ENCODE results near the gene OTX1. TPM values are rescaled to one million over a fixed set of nuclear protein-coding genes. Genes with fewer than 3 reads are reported as not detected.

The OTX1 gene
- total and polyA plus RNA-seq, 10 donors, result 0.23 to 0.37 TPM; not detected in 8

- TF ChIP-seq POLR2AphosphoS5 (IDR thresholded peaks at IDR 0.05) (peak in 1 of 3 donors; percentile 20), CTCF (IDR thresholded peaks at IDR 0.05 in 8 of 11, conservative IDR thresholded peaks at IDR 0.05 in 3 of 11) (no peak)
- H3K27me3 ChIP-seq (replicated peaks in 1 of 7), result peaks cover 17 to 100% (median 95%) of the 10 kb centered on the region in 7 donors
- peak overlapping the region in 7 of 8 donors; percentile 40 to 75 (median 52) for H3K4me3 ChIP-seq
- intact Hi-C loops (cut with DNase I; ENCODE audit: low total_unique reads), result no loop called here
- DNase-seq, result no peak
- H3K4me1 ChIP-seq, result peaks cover 34 to 78% (median 71%) of the 10 kb centered on the region in 6 donors
- WGBS, 5 donors, result 5 to 8% (median 7%) methylated on average over 39 of the region's 39 CpGs
- no peak overlapping the region for H3K27ac ChIP-seq
- peaks cover 0 to 7% (median 0%) of the 10 kb centered on the region in 8 donors for H3K9me3 ChIP-seq
- peaks cover 0 to 19% (median 0%) of the 10 kb centered on the region in 6 donors for H3K36me3 ChIP-seq
Measured at GRCh38 chr2:63049211-63049969, 1.2 kb upstream of the OTX1 start.

GRCh38 chr2:63049970-63050333, 678 bp upstream of the OTX1 start:
- Histone ChIP-seq H3K4me1 (peaks cover 36 to 83% (median 77%) of the 10 kb centered on the region in 6 donors), H3K9me3 (peaks cover 0 to 7% (median 0%) of the 10 kb centered on the region in 8 donors), H3K4me3 (peak overlapping the region; percentile 33 to 75 (median 52)), H3K27ac (no peak overlapping the region), H3K36me3 (peaks cover 0 to 13% (median 0%) of the 10 kb centered on the region in 6 donors), H3K27me3 (replicated peaks in 1 of 7) (peaks cover 17 to 100% (median 97%) of the 10 kb centered on the region in 7 donors)
- no peak for TF ChIP-seq POLR2AphosphoS5 (IDR thresholded peaks at IDR 0.05)
- TF ChIP-seq POLR2A (IDR thresholded peaks at IDR 0.05), result no peak
- no peak for TF ChIP-seq CTCF (IDR thresholded peaks at IDR 0.05 in 8 of 11, conservative IDR thresholded peaks at IDR 0.05 in 3 of 11)
- intact Hi-C loops (cut with DNase I; ENCODE audit: low total_unique reads), result no loop called here
- WGBS, 5 donors, result 0 to 3% (median 2%) methylated on average over 29 to 31 of the region's 31 CpGs
- no peak for DNase-seq

GRCh38 chr2:63051042-63051794, 588 bp downstream of the OTX1 start:
- DNase-seq, result no peak
- peaks cover 0 to 7% (median 0%) of the 10 kb centered on the region in 8 donors for H3K9me3 ChIP-seq
- TF ChIP-seq POLR2A (IDR thresholded peaks at IDR 0.05), result no peak
- TF ChIP-seq CTCF (IDR thresholded peaks at IDR 0.05 in 8 of 11, conservative IDR thresholded peaks at IDR 0.05 in 3 of 11), result no peak
- no peak for TF ChIP-seq POLR2AphosphoS5 (IDR thresholded peaks at IDR 0.05)
- intact Hi-C loops (cut with DNase I; ENCODE audit: low total_unique reads), result no loop called here
- no peak overlapping the region for H3K27ac ChIP-seq
- H3K4me1 ChIP-seq, result peaks cover 40 to 96% (median 89%) of the 10 kb centered on the region in 6 donors
- WGBS, 5 donors, result 1 to 5% (median 2%) methylated on average over 36 to 42 of the region's 42 CpGs
- H3K4me3 ChIP-seq, result peak overlapping the region; percentile 33 to 75 (median 52)
- peaks cover 26 to 100% (median 100%) of the 10 kb centered on the region in 7 donors for H3K27me3 ChIP-seq (replicated peaks in 1 of 7)
- H3K36me3 ChIP-seq, result peaks cover 0 to under 1% (median 0%) of the 10 kb centered on the region in 6 donors

Measured in spleen (tissue), 11 donors.